NCI-H2029 treated with DMSO at 0.1 percent for 48 hours (cell line): ENCODE data around the gene NAV2.

ENCODE experiments used
- DNase-seq: peaks from one replicate; lab custom pipeline; 2025; lab: John Stamatoyannopoulos, UW

NAV2 gene

GRCh38 chr11:20089367-20089766, 376.7 kb downstream of the NAV2 start:
- no peak for DNase-seq

GRCh38 chr11:20089796-20090653, 377.4 kb downstream of the NAV2 start:
- peak; percentile 65 for DNase-seq

- no peak for DNase-seq
These were observed 378.2 kb downstream of the NAV2 start for GRCh38 chr11:20090654-20091374.

- no peak for DNase-seq
These were observed 381.1 kb downstream of the NAV2 start for GRCh38 chr11:20093775-20094174.

DNA sequence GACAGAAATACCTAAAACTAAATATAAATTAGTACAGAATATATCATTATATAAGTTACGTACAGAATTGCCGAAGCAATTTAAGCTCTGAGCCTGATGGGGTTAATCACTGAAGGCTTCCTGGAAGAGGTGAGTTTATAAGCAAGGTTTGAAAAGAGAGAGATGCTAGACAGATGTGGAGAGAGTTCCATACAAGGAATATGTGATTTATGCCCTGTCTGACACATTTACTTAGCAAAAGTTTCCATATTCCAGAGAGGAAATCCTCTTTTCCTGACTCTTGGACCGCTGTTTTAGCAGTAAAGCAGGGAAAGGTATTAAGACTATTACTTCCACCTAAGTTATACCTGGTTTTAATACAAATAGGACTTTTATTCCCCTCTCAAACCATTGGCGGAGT, 382.6 kb downstream of the NAV2 start:
- DNase-seq, result no peak

- DNase-seq, result peak; percentile 62
These were observed 384.9 kb downstream of the NAV2 start for GRCh38 chr11:20097319-20098221.

DNA sequence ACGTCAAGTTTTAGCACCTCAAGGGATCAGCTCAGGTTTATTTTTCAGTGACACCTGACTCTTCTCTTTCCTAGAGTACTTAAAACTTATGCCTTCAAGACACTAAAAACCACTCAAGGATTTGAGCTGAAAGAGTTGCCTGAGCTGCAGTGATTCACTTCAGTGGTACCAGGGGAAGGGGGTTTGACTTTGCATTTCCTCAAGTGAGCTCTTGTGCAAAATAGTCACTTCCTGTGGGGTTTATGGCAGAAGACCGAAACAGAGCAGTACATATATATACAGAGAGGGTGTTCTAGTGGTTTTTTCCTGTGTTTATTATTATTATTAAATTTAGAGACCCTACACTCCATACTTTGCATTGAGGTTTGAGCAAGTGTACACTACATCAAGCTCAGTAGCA, 386.9 kb downstream of the NAV2 start:
- DNase-seq, result no peak

DNA sequence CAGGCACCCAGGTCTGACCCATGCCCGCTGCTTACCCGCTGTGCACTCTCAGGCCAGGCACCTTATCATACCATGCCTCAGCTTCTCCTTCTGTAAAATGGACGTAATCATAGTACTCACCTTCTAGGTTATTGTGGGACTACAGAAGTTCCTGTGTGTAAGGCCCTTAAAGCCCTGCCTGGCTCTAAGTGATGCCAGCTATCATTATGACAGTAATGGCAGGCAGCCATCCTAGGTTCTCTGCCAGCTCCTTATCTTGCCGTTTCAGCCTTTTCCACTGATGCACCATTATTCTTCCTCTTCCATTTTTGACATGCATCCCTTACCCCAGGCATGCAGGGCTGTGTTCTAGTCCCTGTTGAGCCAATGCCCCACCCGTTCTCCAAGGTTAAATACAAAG, 389.8 kb downstream of the NAV2 start:
- peak; percentile 39 for DNase-seq

DNA sequence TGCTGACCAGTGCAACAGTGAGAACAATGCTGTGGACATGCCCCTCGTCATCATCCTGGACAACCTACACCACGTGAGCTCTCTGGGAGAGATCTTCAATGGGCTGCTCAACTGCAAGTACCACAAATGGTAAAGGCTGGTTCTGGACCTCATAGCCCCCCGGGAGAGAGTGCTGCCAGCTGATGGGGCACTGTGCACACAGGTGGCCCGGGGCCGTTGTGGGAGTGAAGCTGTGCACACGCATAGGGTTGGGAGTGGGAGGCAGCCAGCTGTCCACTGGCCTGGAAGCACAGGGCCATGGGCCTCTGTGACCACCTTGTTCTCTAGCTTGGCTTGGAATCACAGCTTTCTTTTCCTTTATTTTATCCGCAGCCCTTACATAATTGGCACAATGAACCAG, 390.6 kb downstream of the NAV2 start:
- no peak for DNase-seq

DNA sequence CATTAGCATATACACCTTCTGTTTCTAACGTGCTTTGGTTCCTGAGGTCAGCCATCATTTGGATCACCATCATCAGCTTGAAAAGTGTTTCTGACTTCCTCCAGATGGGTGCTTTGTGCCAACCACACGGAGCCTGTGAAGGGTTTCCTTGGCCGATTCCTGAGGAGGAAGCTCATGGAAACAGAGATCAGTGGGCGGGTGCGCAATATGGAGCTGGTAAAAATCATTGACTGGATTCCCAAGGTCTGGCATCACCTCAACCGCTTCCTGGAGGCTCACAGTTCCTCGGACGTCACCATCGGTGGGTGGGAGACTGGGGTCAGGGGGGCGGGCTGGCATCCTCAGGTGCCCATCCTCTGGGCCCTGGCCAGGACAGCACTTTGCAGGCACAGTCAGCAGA, 392.8 kb downstream of the NAV2 start:
- DNase-seq, result no peak

- no peak for DNase-seq
These were observed 397.3 kb downstream of the NAV2 start for GRCh38 chr11:20109731-20110445.

- DNase-seq, result peak; percentile 81
These were observed 398.5 kb downstream of the NAV2 start for GRCh38 chr11:20110908-20111669.

DNA sequence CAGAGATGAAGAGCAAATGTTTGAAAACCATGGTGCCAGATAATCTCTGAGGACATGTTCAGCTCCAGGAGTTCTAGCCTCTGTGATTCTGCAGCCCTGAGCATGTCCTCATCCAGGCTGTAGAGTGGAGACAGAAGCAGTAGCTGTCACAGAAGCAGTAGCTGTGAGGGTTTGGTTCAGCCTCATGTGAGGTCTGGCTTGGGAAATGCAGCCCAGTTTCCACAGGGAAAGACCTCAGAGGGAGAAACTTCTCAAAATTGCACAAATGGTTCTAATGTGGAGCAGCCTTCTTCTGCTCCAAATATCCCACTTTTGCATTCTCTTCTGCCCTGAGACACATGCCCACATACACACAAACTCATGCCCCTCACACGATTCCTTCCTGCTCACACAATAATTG, 399.2 kb downstream of the NAV2 start:
- DNase-seq, result no peak

DNA sequence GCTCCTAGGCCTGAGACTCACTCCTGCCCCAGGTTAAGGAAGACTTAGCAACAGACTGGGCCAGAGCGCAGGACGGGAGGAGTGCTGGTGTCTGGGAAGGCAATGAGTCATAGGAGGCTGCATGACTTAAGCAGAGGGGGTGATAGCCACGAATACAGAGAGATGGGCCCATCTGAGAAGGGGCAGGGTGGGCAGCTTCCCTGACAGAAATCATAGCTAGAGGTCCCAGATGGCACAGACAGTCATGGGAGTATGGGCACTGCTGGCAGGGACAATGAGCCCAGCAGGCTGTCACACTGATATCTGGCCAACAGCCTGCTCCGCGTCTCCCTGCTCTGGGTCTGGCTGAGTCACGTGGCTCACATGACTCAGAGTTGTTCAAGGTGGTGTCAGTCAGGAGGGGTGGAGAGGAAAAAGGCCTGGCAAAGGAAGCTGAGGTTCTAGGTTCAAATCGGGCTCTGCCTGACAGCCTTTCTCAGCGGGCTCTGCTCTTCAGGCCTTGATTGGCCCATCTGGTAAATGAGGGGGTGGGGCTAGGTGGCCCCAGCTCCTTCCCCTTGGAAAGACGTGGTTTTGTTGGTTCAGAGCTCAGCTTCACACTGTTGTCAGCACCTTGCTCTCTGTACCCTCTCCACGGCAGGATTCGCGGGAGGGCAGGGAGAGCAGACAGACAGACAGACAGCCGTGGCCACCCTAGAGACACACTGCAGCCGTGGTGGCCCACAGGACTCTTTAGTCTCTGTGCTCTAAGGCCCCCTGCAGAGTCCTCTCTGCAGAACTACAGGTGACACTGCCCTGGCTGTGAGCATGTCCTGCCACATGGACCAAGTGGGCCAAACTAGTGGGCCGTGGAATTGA, 399.9 kb downstream of the NAV2 start:
- DNase-seq, result no peak

- no peak for DNase-seq
These were observed 400.5 kb downstream of the NAV2 start for GRCh38 chr11:20113149-20113438.

DNA sequence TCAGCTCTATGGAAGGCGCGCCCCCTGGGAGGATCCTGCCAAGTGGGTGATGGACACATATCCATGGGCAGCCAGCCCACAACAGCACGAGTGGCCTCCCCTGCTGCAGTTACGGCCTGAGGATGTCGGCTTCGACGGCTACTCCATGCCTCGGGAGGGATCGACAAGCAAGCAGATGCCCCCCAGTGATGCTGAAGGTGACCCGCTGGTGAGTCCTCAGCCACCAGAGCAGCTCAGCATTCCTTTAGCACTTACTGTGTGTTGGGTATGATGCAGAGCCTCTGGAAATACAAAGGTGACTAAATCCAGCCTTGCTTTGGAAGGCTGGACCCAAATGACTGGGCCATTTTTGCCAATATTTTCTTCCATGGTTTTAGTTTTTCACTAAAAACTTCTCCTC, 402.0 kb downstream of the NAV2 start:
- no peak for DNase-seq

DNA sequence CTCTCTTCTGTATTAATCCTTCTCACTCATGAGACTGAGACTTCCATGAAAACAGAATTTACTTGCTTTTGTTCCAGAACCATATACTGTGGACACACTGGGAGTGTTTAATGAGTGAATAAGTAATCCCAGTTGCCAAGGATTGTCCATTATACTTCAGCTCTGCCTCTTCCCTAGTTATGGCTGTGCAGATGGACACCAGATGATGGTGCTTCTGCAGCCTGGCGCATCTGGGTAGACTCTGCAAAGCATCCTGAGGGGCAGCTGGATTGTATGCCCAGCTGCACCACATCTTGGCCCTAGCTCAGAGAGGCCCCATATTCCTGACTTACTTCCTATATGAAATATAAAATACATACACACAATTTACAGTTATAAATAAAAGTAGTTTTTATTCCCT, 404.2 kb downstream of the NAV2 start:
- no peak for DNase-seq

DNA sequence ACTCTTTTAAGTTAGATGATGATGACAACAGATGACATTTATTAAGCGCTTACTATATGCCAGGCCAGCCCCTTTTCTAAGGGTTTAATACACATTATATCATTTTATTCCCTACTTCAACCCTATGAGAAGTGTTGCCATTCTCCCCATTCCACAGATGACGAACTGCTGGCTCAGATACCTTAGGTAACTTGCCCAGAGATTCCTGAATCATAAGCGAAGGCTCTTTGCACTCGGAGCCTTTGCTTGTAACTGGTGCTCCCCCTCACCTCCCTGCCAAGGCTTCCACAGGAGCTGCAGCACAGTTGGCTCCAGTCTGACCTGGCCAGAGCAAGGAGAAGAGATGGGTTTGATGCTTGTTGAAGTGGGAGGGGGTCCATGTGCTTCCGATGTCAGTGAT, 404.7 kb downstream of the NAV2 start:
- DNase-seq, result no peak

GRCh38 chr11:20118209-20118608, 405.6 kb downstream of the NAV2 start:
- no peak for DNase-seq

DNA sequence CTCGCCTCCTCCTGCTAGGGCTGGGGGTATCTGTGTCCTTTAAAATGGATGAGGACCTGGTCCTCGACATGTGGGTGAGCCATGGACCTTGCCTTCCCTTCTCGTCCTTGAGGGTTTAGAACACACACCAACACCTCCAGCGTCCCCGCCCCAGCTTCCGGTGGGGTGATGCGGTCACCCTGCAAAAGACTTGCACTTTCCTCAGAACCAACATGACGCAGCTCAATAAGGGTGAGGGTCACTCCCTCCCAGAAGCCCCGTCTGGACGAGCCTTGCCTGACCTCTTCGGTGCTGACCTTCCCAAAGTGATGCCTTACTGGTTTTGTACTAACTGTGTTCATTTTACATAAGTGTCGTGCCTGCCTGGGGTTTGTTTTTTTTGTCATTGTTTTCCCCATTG, 406.7 kb downstream of the NAV2 start:
- DNase-seq, result no peak
